Measurements from ENCODE around the gene TNFRSF19. TPM values are rescaled to one million over a fixed set of nuclear protein-coding genes. Genes with fewer than 3 reads are reported as not detected.
A peak's percentile ranks its signal among the peaks of the same experiment; 100 is the strongest.

Gene TNFRSF19
- total RNA-seq, 2 donors from 2014 or later, result 0.82 to 0.90 TPM

DNA sequence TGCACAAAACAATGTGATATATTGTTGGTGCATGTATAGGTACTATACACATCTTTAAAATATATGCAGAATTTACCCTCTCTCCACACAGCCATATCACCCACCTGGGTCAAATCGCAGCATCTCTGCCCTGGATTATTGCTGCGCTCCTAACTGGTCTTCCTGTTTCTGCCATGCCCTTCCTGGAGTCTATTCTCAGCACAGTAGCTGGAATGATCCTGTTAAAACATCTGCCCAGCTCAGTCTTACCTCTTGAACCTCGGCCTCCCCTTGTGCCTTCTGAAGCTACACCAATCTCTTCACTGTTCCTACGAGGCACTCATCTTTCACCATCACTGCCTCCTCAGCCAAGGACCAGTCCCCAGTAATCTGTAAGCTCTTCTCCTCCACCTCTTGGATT, 25.5 kb upstream of the TNFRSF19 start:
- Histone ChIP-seq H3K36me3 (no peaks in the 10 kb centered on the region), H3K27ac (no peak overlapping the region), H3K27me3 (no peaks in the 10 kb centered on the region), H3K4me1 (no peaks in the 10 kb centered on the region), H3K9me3 (no peaks in the 10 kb centered on the region), H3K9ac (ENCODE audit: low read depth in 2 of 2, low read length in 2 of 2) (no peak overlapping the region), H3K4me3 (no peak overlapping the region)
- intact Hi-C loops (cut with DNase I), result no loop called here
- no peak for DNase-seq
- TF ChIP-seq, protein P1, sequence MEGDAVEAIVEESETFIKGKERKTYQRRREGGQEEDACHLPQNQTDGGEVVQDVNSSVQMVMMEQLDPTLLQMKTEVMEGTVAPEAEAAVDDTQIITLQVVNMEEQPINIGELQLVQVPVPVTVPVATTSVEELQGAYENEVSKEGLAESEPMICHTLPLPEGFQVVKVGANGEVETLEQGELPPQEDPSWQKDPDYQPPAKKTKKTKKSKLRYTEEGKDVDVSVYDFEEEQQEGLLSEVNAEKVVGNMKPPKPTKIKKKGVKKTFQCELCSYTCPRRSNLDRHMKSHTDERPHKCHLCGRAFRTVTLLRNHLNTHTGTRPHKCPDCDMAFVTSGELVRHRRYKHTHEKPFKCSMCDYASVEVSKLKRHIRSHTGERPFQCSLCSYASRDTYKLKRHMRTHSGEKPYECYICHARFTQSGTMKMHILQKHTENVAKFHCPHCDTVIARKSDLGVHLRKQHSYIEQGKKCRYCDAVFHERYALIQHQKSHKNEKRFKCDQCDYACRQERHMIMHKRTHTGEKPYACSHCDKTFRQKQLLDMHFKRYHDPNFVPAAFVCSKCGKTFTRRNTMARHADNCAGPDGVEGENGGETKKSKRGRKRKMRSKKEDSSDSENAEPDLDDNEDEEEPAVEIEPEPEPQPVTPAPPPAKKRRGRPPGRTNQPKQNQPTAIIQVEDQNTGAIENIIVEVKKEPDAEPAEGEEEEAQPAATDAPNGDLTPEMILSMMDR (IDR thresholded peaks at IDR 0.05), result no peak

DNA sequence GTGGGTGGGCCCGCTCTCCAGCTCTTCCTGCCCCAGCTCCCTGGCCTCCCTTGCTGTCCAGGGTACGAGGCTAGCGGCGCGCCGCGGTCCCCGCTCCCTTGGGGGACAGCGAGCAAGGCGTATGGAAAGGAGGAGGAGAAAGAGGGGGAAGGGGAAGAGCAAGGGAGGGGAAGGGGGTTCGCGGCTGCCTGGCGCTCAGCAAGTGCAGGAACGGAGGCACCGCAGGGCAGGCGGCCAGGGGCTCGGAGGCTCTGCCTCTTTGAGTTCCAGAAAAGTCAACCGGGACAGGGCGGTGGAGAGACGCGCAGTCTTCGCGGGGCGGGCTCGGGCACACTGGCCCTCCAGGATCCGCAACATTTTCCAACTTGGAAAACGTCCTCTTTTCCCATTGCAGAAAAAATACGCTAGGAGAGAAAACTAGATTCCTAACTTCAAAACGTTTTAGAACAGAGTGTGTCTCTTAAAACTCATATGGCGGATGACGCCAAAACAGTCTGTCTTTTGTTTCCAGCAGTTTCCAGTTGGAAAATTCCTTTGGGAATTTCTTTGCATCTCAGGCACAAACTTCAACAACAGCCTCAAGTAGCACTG, 23.1 kb upstream of the TNFRSF19 start:
- Histone ChIP-seq H3K27me3 (no peaks in the 10 kb centered on the region), H3K4me1 (no peaks in the 10 kb centered on the region), H3K36me3 (no peaks in the 10 kb centered on the region), H3K27ac (no peak overlapping the region), H3K4me3 (peak overlapping the region; percentile 16), H3K9ac (ENCODE audit: low read depth in 2 of 2, low read length in 2 of 2) (peak overlapping the region in 1 of 2 donors; percentile 43), H3K9me3 (no peaks in the 10 kb centered on the region)
- intact Hi-C loops (cut with DNase I), result no loop called here
- TF ChIP-seq, protein P1 (IDR thresholded peaks at IDR 0.05), result no peak
- DNase-seq, result no peak

DNA sequence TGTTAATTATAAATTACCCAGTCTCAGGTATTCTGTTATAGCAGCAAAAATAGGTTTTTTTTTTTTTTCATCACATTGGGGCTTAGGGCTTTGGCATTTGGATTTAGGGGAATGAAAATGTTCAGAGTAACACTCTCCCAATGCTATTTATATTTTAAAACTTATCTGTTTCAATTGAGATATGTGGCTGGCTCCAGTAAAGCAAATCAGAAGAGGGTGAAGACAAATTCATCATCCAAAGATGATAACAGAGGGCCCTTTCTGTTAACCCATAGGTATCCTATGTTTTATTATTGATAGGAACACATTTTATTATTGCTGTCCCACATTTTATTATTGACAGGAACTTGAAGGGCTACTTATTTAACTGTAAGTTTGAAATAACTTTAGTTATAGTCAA, 20.5 kb upstream of the TNFRSF19 start:
- intact Hi-C loops (cut with DNase I), result no loop called here
- TF ChIP-seq, protein P1 (IDR thresholded peaks at IDR 0.05), result no peak
- no peaks in the 10 kb centered on the region for H3K36me3 ChIP-seq
- H3K27ac ChIP-seq, result no peak overlapping the region
- H3K4me1 ChIP-seq, result no peaks in the 10 kb centered on the region
- no peaks in the 10 kb centered on the region for H3K27me3 ChIP-seq
- DNase-seq, result no peak
- no peak overlapping the region for H3K9ac ChIP-seq (ENCODE audit: low read depth in 2 of 2, low read length in 2 of 2)
- no peak overlapping the region for H3K4me3 ChIP-seq
- H3K9me3 ChIP-seq, result no peaks in the 10 kb centered on the region

DNA sequence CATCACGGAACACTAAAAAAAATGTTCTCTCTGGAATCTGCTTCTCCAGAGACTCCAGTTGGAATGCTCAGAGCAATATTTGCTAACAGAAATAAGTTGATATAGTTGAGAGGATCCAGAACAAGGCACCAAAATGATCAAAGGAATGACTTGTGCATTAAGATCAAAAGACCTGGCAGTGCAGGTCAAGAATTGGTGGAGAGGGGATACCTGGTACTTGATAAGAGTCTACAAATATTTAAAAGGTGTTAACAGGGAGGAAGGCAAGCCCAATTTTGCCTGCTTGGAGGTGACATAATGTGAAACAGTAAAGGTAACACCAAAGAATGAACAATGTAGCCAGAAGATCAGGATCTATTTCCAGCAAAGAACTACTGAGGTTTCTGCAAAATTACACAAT, 20.0 kb upstream of the TNFRSF19 start:
- TF ChIP-seq, protein P1 (IDR thresholded peaks at IDR 0.05), result no peak
- Histone ChIP-seq H3K9ac (ENCODE audit: low read depth in 2 of 2, low read length in 2 of 2) (no peak overlapping the region), H3K27ac (no peak overlapping the region), H3K36me3 (no peaks in the 10 kb centered on the region), H3K27me3 (no peaks in the 10 kb centered on the region), H3K9me3 (no peaks in the 10 kb centered on the region), H3K4me3 (no peak overlapping the region), H3K4me1 (no peaks in the 10 kb centered on the region)
- intact Hi-C loops (cut with DNase I), result no loop called here
- no peak for DNase-seq

DNA sequence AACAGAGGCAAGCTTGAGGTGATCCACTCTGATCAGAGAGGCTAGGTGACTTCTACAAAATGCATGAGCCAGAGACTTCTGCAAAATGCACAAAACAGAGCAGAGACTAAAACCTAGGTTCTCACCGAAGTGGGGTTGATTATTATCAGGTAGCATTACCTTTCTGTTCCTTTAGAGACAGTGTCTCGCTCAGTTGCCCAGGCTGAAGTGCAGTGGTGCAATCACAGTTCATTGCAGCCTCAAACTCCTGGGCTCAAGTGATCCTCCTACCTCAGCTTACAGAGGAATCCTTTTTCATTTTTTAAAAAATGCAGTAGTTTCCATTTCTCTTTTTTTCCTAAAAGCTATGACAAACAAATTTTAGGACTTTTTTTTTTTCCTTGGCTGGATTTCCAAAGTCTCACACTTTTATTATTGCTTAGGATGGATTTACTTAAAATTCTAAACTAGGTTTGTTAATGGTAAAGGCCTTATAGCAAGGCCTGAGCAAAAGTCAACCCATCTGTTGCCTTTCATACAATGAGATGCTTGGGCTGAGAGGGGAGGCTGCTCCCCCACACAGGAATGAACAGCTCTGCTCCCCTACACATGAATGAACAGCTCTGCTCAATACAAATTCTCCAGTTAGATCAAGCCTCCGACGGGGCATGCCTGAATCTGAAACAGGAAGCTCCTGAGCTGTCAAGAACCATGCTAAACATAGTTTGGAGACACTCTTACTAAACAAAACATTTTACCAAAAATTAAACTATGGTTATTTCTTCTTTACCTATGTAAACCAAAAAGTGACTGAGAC, 18.8 kb upstream of the TNFRSF19 start:
- H3K4me3 ChIP-seq, result no peak overlapping the region
- no peaks in the 10 kb centered on the region for H3K36me3 ChIP-seq
- intact Hi-C loops (cut with DNase I), result no loop called here
- no peak overlapping the region for H3K27ac ChIP-seq
- no peak for DNase-seq
- H3K9me3 ChIP-seq, result no peaks in the 10 kb centered on the region
- TF ChIP-seq, protein P1 (IDR thresholded peaks at IDR 0.05), result no peak
- no peak overlapping the region for H3K9ac ChIP-seq (ENCODE audit: low read depth in 2 of 2, low read length in 2 of 2)
- H3K4me1 ChIP-seq, result no peaks in the 10 kb centered on the region
- no peaks in the 10 kb centered on the region for H3K27me3 ChIP-seq

Data from colonic mucosa (tissue), 4 donors.